T-helper 17 cell (primary cell): Measurements from ENCODE around the gene SLC9A1. TPM values are rescaled to one million over a fixed set of nuclear protein-coding genes. Genes with fewer than 3 reads are reported as not detected.

Source experiments
- ATAC-seq: fragments of 150-1000 bp; cut with Tn5 transposase; 2 replicates; pipeline ENCODE4 v1.10.0; 2021; ENCODE audit warnings: mild to moderate bottlenecking, moderate library complexity
- DNase-seq, 3 donors: peaks; one replicate each; pipeline versions ENCODE4 v3.0.0 to v3.0.0-alpha.2; 2020 to 2021
- H3K9me3 ChIP-seq: one replicate; pipeline ENCODE4 v1.7.0; 2013; ENCODE audit warnings: low read length, mild to moderate bottlenecking; ENCODE audit not compliant: control insufficient read depth, poor library complexity, severe bottlenecking
- H3K27ac Mint-ChIP-seq: one replicate; pipeline ENCODE4 v1.8.0; 2022; ENCODE audit warnings: mild to moderate bottlenecking, moderate library complexity, mixed read lengths
- H3K27me3 Mint-ChIP-seq: one replicate; pipeline ENCODE4 v1.8.0; 2022; ENCODE audit warnings: mixed read lengths
- H3K36me3 Mint-ChIP-seq: one replicate; pipeline ENCODE4 v1.8.0; 2022; ENCODE audit warnings: low read depth, mixed read lengths
- H3K4me1 Mint-ChIP-seq: one replicate; pipeline ENCODE4 v1.8.0; 2022; ENCODE audit warnings: mild to moderate bottlenecking, mixed read lengths
- H3K4me3 Mint-ChIP-seq: one replicate; pipeline ENCODE4 v1.8.0; 2022; ENCODE audit warnings: mild to moderate bottlenecking, moderate library complexity, mixed read lengths
- total RNA-seq, 4 donors: library from RNA in 2 of 4; stranded (reverse) in 2 of 4; gene quantifications; one replicate each; pipeline ENCODE4 v1.2.3 and lab custom pipeline; 2022 to 2026

The SLC9A1 gene
- total RNA-seq, 2 donors from 2014 or later, result 21.4 to 30.4 TPM

- no peaks in the 10 kb centered on the region for H3K9me3 ChIP-seq
- ATAC-seq, result no peak
- Mint-ChIP-seq H3K4me3 (no peak overlapping the region), H3K27ac (no peak overlapping the region), H3K27me3 (peaks cover 23% of the 10 kb centered on the region), H3K4me1 (peaks cover 5% of the 10 kb centered on the region), H3K36me3 (no peaks in the 10 kb centered on the region)
- DNase-seq, result no peak
Observed at GRCh38 chr1:27087371-27088220, 67.3 kb downstream of the SLC9A1 start.

GRCh38 chr1:27086628-27087027 is 68.3 kb downstream of the SLC9A1 start:
- no peak overlapping the region for H3K27ac Mint-ChIP-seq
- no peak for DNase-seq

GRCh38 chr1:27086026-27086425 is 68.9 kb downstream of the SLC9A1 start:
- Mint-ChIP-seq H3K4me3 (no peak overlapping the region), H3K36me3 (no peaks in the 10 kb centered on the region), H3K27me3 (peaks cover 20% of the 10 kb centered on the region)

More at GRCh38 chr1:27086628-27087027, 68.3 kb downstream of the SLC9A1 start:
- Mint-ChIP-seq H3K36me3 (no peaks in the 10 kb centered on the region), H3K27me3 (peaks cover 23% of the 10 kb centered on the region), H3K4me1 (peaks cover 5% of the 10 kb centered on the region), H3K4me3 (no peak overlapping the region)
- H3K9me3 ChIP-seq, result no peaks in the 10 kb centered on the region
- ATAC-seq, result no peak

GRCh38 chr1:27084107-27084506 is 70.8 kb downstream of the SLC9A1 start:
- H3K36me3 Mint-ChIP-seq, result no peaks in the 10 kb centered on the region
- no peak overlapping the region for H3K4me3 Mint-ChIP-seq
- no peak for DNase-seq
- H3K4me1 Mint-ChIP-seq, result peaks cover 5% of the 10 kb centered on the region
- no peaks in the 10 kb centered on the region for H3K9me3 ChIP-seq
- ATAC-seq, result no peak
- H3K27me3 Mint-ChIP-seq, result peaks cover 18% of the 10 kb centered on the region
- H3K27ac Mint-ChIP-seq, result no peak overlapping the region

More at GRCh38 chr1:27086026-27086425, 68.9 kb downstream of the SLC9A1 start:
- no peak for ATAC-seq
- H3K9me3 ChIP-seq, result no peaks in the 10 kb centered on the region
- H3K27ac Mint-ChIP-seq, result no peak overlapping the region
- DNase-seq, result no peak
- peaks cover 5% of the 10 kb centered on the region for H3K4me1 Mint-ChIP-seq

- H3K9me3 ChIP-seq, result no peaks in the 10 kb centered on the region
- no peaks in the 10 kb centered on the region for H3K27me3 Mint-ChIP-seq
- H3K4me3 Mint-ChIP-seq, result no peak overlapping the region
- no peaks in the 10 kb centered on the region for H3K4me1 Mint-ChIP-seq
- no peak for ATAC-seq
- no peak for DNase-seq
- no peaks in the 10 kb centered on the region for H3K36me3 Mint-ChIP-seq
- H3K27ac Mint-ChIP-seq, result peak overlapping the region; percentile 14
Observed at GRCh38 chr1:27077968-27078367, 77.0 kb downstream of the SLC9A1 start.

GRCh38 chr1:27076803-27077202 is 78.1 kb downstream of the SLC9A1 start:
- no peaks in the 10 kb centered on the region for H3K36me3 Mint-ChIP-seq
- no peak overlapping the region for H3K4me3 Mint-ChIP-seq
- DNase-seq (no peak), ATAC-seq (no peak)
- H3K27ac Mint-ChIP-seq, result peak overlapping the region; percentile 67
- H3K27me3 Mint-ChIP-seq, result no peaks in the 10 kb centered on the region
- no peaks in the 10 kb centered on the region for H3K4me1 Mint-ChIP-seq
- no peaks in the 10 kb centered on the region for H3K9me3 ChIP-seq

GRCh38 chr1:27074175-27074780 is 80.6 kb downstream of the SLC9A1 start:
- no peaks in the 10 kb centered on the region for H3K9me3 ChIP-seq
- Mint-ChIP-seq H3K27ac (no peak overlapping the region), H3K4me1 (no peaks in the 10 kb centered on the region), H3K4me3 (no peak overlapping the region), H3K36me3 (no peaks in the 10 kb centered on the region), H3K27me3 (peaks cover 9% of the 10 kb centered on the region)
- ATAC-seq (no peak), DNase-seq (no peak)

GRCh38 chr1:27071049-27071416 is 83.9 kb downstream of the SLC9A1 start:
- H3K27ac Mint-ChIP-seq, result no peak overlapping the region
- H3K27me3 Mint-ChIP-seq, result peaks cover 15% of the 10 kb centered on the region
- no peak for ATAC-seq
- H3K9me3 ChIP-seq, result no peaks in the 10 kb centered on the region
- no peaks in the 10 kb centered on the region for H3K4me1 Mint-ChIP-seq
- DNase-seq, result no peak
- no peaks in the 10 kb centered on the region for H3K36me3 Mint-ChIP-seq
- H3K4me3 Mint-ChIP-seq, result no peak overlapping the region

- no peaks in the 10 kb centered on the region for H3K4me1 Mint-ChIP-seq
- no peak for DNase-seq
- no peaks in the 10 kb centered on the region for H3K36me3 Mint-ChIP-seq
- H3K4me3 Mint-ChIP-seq, result no peak overlapping the region
- peaks cover 15% of the 10 kb centered on the region for H3K27me3 Mint-ChIP-seq
- no peak for ATAC-seq
- no peak overlapping the region for H3K27ac Mint-ChIP-seq
- no peaks in the 10 kb centered on the region for H3K9me3 ChIP-seq
Observed at GRCh38 chr1:27070390-27071048, 84.4 kb downstream of the SLC9A1 start.

- DNase-seq (no peak), ATAC-seq (no peak)
- Mint-ChIP-seq H3K27me3 (peaks cover 15% of the 10 kb centered on the region), H3K4me1 (no peaks in the 10 kb centered on the region), H3K36me3 (no peaks in the 10 kb centered on the region), H3K4me3 (no peak overlapping the region), H3K27ac (no peak overlapping the region)
- H3K9me3 ChIP-seq, result no peaks in the 10 kb centered on the region
Observed at GRCh38 chr1:27068922-27069321, 86.0 kb downstream of the SLC9A1 start.

- DNase-seq, result no peak
- H3K9me3 ChIP-seq, result no peaks in the 10 kb centered on the region
- Mint-ChIP-seq H3K4me1 (no peaks in the 10 kb centered on the region), H3K27ac (no peak overlapping the region), H3K4me3 (no peak overlapping the region), H3K36me3 (no peaks in the 10 kb centered on the region), H3K27me3 (peaks cover 13% of the 10 kb centered on the region)
- no peak for ATAC-seq
Observed at GRCh38 chr1:27065999-27066630, 88.8 kb downstream of the SLC9A1 start.

- Mint-ChIP-seq H3K27me3 (no peaks in the 10 kb centered on the region), H3K27ac (no peak overlapping the region), H3K36me3 (no peaks in the 10 kb centered on the region), H3K4me3 (no peak overlapping the region), H3K4me1 (no peaks in the 10 kb centered on the region)
- ATAC-seq (no peak), DNase-seq (no peak)
- H3K9me3 ChIP-seq, result no peaks in the 10 kb centered on the region
Observed at GRCh38 chr1:27060891-27061290, 94.0 kb downstream of the SLC9A1 start.

- no peak overlapping the region for H3K4me3 Mint-ChIP-seq
- H3K27ac Mint-ChIP-seq, result no peak overlapping the region
- H3K9me3 ChIP-seq, result no peaks in the 10 kb centered on the region
- DNase-seq (no peak), ATAC-seq (no peak)
- no peaks in the 10 kb centered on the region for H3K4me1 Mint-ChIP-seq
- H3K27me3 Mint-ChIP-seq, result no peaks in the 10 kb centered on the region
- H3K36me3 Mint-ChIP-seq, result no peaks in the 10 kb centered on the region
Observed at GRCh38 chr1:27058966-27059669, 95.8 kb downstream of the SLC9A1 start.
